Measurements from ENCODE around the gene CCDC12.

GRCh38 chr3:46891132-46891531, 85.4 kb downstream of the CCDC12 start:
- TF ChIP-seq EZH2phosphoT487 (IDR thresholded peaks at IDR 0.05; ENCODE audit: borderline replicate concordance) (no peak), CTCF (IDR thresholded peaks at IDR 0.05 in 2 of 3, conservative IDR thresholded peaks at IDR 0.05 in 1 of 3; ENCODE audit: borderline replicate concordance in 1 of 3, insufficient read depth in 1 of 3, low read depth in 2 of 3, low read length in 2 of 3) (no peak), ATF3 (IDR thresholded peaks at IDR 0.05) (no peak), POLR2A (IDR thresholded peaks at IDR 0.05; ENCODE audit: borderline replicate concordance, extremely low read depth, insufficient read depth, insufficient read length) (no peak), POLR2AphosphoS5 (IDR thresholded peaks at IDR 0.05; ENCODE audit: low read depth, low read length) (no peak), EZH2 (IDR thresholded peaks at IDR 0.05) (no peak), ZBTB33 (IDR thresholded peaks at IDR 0.05; ENCODE audit: extremely low read depth, insufficient replicate concordance, low read length) (no peak), SIN3A (IDR thresholded peaks at IDR 0.05; ENCODE audit: low read depth) (no peak), JUND (IDR thresholded peaks at IDR 0.05) (no peak), SRF (IDR thresholded peaks at IDR 0.05; ENCODE audit: low read depth) (no peak), EGR1 (IDR thresholded peaks at IDR 0.05; ENCODE audit: low read depth) (no peak), FOSL1 (IDR thresholded peaks at IDR 0.05; ENCODE audit: low read depth) (no peak), MAX (IDR thresholded peaks at IDR 0.05) (no peak), ZNF274 (IDR thresholded peaks at IDR 0.05; ENCODE audit: low read depth, low read length) (no peak)
